Measurements from ENCODE around the gene KSR2. TPM values are rescaled to one million over a fixed set of nuclear protein-coding genes. Genes with fewer than 3 reads are reported as not detected.

KSR2 gene
- total RNA-seq, 4 donors from 2014 or later = under 0.01 to 0.08 (median under 0.01) TPM; not detected in 1

DNA sequence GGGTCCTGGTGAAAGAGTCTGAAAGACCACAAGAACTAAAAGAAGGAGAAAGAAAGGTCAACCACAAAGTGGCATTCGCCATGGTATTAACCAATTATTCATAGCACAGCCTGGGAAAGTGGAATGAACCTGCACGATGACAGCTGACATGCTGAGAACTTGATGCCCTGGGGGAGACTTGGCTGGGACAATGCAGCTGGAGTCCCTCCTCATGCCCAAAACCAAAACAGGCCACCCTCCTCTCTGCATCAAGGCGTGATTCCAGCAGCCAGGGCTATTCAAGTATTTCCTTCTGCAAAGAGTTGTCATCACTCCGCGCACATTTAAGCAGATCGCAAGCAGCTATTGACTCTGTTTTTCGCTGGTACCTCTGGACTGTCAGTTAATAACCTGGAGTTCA lies 440.3 kb downstream of the KSR2 start:
- Histone ChIP-seq H3K4me3 (no peak overlapping the region), H3K27me3 (peaks cover 45% of the 10 kb centered on the region), H3K36me3 (no peaks in the 10 kb centered on the region), H3K4me1 (no peaks in the 10 kb centered on the region), H3K9me3 (peaks cover 0 to 28% (median 0%) of the 10 kb centered on the region in 3 donors), H3K27ac (no peak overlapping the region)
- TF ChIP-seq POLR2A (IDR thresholded peaks at IDR 0.05) (no peak), POLR2AphosphoS5 (IDR thresholded peaks at IDR 0.05) (no peak)
- WGBS, 2 donors (ENCODE audit: low coverage in 1 of 2) = 57 to 92% methylated on average over 1 to 5 of the region's 7 CpGs
- ATAC-seq = no peak

DNA sequence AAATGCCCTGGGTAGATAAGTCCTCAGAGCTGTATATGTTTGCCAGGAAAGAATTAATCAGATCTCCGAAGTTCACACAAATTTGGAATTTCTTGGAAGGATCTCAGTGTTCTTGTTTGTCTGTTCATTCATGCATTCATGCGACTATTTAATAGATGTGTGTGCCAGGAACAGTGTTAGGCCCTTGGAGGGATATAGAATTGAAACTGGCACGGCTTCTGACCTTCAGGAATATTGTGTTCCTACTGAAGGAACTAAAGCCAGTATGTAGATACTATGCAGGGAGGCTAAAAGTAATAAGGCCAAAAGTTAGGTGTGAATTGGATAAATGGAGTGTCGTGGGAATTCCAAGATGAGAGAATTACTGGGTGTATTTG lies 441.3 kb downstream of the KSR2 start:
- H3K27ac ChIP-seq = no peak overlapping the region
- H3K36me3 ChIP-seq = no peaks in the 10 kb centered on the region
- peaks cover 40% of the 10 kb centered on the region for H3K27me3 ChIP-seq
- TF ChIP-seq POLR2A (IDR thresholded peaks at IDR 0.05) = no peak
- no peak for TF ChIP-seq POLR2AphosphoS5 (IDR thresholded peaks at IDR 0.05)
- TF ChIP-seq, protein P1, sequence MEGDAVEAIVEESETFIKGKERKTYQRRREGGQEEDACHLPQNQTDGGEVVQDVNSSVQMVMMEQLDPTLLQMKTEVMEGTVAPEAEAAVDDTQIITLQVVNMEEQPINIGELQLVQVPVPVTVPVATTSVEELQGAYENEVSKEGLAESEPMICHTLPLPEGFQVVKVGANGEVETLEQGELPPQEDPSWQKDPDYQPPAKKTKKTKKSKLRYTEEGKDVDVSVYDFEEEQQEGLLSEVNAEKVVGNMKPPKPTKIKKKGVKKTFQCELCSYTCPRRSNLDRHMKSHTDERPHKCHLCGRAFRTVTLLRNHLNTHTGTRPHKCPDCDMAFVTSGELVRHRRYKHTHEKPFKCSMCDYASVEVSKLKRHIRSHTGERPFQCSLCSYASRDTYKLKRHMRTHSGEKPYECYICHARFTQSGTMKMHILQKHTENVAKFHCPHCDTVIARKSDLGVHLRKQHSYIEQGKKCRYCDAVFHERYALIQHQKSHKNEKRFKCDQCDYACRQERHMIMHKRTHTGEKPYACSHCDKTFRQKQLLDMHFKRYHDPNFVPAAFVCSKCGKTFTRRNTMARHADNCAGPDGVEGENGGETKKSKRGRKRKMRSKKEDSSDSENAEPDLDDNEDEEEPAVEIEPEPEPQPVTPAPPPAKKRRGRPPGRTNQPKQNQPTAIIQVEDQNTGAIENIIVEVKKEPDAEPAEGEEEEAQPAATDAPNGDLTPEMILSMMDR (IDR thresholded peaks at IDR 0.05) = no peak
- TF ChIP-seq EP300 (IDR thresholded peaks at IDR 0.05) = no peak
- 37 to 57% methylated on average over 4 of the region's 4 CpGs for WGBS, 2 donors (ENCODE audit: low coverage in 1 of 2)
- H3K4me1 ChIP-seq = no peaks in the 10 kb centered on the region
- H3K4me3 ChIP-seq = no peak overlapping the region
- ATAC-seq = no peak
- H3K9me3 ChIP-seq = peaks cover 0 to 28% (median 0%) of the 10 kb centered on the region in 3 donors

DNA sequence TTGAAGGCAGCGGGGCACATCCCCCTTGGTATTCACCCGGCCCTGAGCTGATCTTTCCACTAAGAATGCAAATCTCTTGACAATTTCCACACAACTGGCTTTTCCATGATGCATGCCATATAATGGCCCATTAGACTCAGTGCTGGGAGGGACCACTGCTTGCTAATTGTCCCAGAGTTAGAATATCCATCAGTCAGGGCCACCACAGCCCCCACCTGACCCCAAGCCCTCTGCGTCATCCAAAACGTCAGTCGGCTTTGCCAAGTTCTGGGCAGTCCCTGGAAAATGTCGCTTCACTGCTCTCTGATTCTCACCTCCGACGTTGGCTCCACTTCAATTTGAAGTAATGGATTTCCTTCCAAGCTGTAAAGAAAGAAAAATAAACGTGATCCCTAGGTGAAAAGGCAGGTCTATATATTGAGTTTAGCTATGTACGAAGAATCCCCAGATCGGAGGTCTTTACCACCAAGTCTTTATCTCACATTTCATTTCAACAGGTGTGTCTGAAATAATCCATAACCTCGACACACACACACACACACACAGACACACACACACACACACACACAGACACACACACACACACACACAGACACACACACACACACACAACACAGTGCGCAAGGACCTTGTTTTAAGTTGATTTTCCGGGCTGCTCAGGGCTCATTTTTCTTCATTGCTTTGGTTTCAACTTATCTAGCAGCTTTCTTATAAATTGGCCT lies 441.9 kb downstream of the KSR2 start:
- Histone ChIP-seq H3K36me3 (no peaks in the 10 kb centered on the region), H3K4me1 (no peaks in the 10 kb centered on the region), H3K27me3 (peaks cover 39% of the 10 kb centered on the region), H3K27ac (no peak overlapping the region), H3K9me3 (peaks cover 0 to 28% (median 0%) of the 10 kb centered on the region in 3 donors), H3K4me3 (no peak overlapping the region)
- WGBS, 2 donors (ENCODE audit: low coverage in 1 of 2) = 21 to 37% methylated on average over 9 to 11 of the region's 14 CpGs
- TF ChIP-seq POLR2AphosphoS5 (IDR thresholded peaks at IDR 0.05) = no peak
- TF ChIP-seq, protein P1 (IDR thresholded peaks at IDR 0.05) = no peak
- TF ChIP-seq EP300 (IDR thresholded peaks at IDR 0.05) = no peak
- no peak for TF ChIP-seq POLR2A (IDR thresholded peaks at IDR 0.05)
- ATAC-seq = no peak

DNA sequence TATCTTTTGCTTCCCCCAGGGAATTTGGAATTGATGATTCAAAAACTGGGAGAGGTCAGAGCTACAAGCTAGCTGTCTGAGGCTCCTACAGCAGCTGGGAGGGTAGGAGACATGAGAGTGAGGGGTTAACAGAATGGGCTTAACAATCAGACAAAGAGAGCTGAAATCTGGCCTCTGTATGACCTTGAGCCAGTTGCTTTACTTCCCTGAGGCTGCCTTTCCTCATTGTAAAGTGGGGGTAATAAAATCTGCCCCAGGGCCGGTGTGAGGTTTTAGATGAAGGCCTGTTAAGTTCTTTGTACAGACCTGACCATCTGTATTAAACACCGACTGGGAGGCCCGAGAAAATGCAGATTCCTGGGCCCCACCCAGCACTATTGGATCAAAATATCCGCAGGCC lies 443.0 kb downstream of the KSR2 start:
- H3K4me1 ChIP-seq = no peaks in the 10 kb centered on the region
- peaks cover 36% of the 10 kb centered on the region for H3K27me3 ChIP-seq
- 74 to 77% methylated on average over 3 to 4 of the region's 4 CpGs for WGBS, 2 donors (ENCODE audit: low coverage in 1 of 2)
- H3K4me3 ChIP-seq = no peak overlapping the region
- no peaks in the 10 kb centered on the region for H3K36me3 ChIP-seq
- TF ChIP-seq POLR2A (IDR thresholded peaks at IDR 0.05) (no peak), POLR2AphosphoS5 (IDR thresholded peaks at IDR 0.05) (no peak), EP300 (IDR thresholded peaks at IDR 0.05) (no peak)
- TF ChIP-seq, protein P1 (IDR thresholded peaks at IDR 0.05) = no peak
- no peak overlapping the region for H3K27ac ChIP-seq
- no peak for ATAC-seq
- peaks cover 0 to 18% (median 0%) of the 10 kb centered on the region in 3 donors for H3K9me3 ChIP-seq

DNA sequence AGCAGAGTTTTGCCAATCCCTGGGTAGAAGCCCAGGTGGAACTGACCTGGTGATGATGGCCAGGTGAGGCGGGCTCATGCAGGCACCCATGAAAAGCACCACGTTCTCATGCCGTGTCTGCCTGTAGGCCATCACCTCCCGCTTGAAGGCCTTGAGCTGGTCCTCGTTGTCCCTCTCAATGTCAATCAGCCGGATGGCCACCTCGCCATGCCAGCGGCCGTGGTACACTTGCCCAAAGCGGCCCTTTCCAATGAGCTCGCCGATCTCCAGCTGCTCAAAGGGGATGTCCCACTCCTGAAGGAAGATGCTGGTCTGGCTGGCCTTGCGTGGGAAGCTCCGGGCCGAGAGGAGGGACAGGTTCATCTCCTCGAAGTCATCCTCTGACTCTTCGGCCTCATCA lies 444.0 kb downstream of the KSR2 start:
- no peak for TF ChIP-seq EP300 (IDR thresholded peaks at IDR 0.05)
- TF ChIP-seq POLR2AphosphoS5 (IDR thresholded peaks at IDR 0.05) = no peak
- TF ChIP-seq POLR2A (IDR thresholded peaks at IDR 0.05) = no peak
- TF ChIP-seq, protein P1 (IDR thresholded peaks at IDR 0.05) = no peak
- 90% methylated on average over 4 of the region's 17 CpGs; no CpG with 5 or more reads in 1 of the 2 donors for WGBS, 2 donors (ENCODE audit: low coverage in 1 of 2)

More for the DNA sequence above, 444.0 kb downstream of the KSR2 start:
- H3K4me3 ChIP-seq = no peak overlapping the region
- no peak overlapping the region for H3K27ac ChIP-seq
- peaks cover 36% of the 10 kb centered on the region for H3K27me3 ChIP-seq
- H3K4me1 ChIP-seq = no peaks in the 10 kb centered on the region
- ATAC-seq = no peak
- peaks cover 0 to 10% (median 0%) of the 10 kb centered on the region in 3 donors for H3K9me3 ChIP-seq
- no peaks in the 10 kb centered on the region for H3K36me3 ChIP-seq
